Measurements from ENCODE around the gene SLC44A3. TPM values are rescaled to one million over a fixed set of nuclear protein-coding genes. Genes with fewer than 3 reads are reported as not detected.

Gene SLC44A3
- total and polyA plus RNA-seq, 2 donors (not counting 1 experiment from before 2014, with no cell fraction given), result 3.9 to 9.7 TPM

- Histone ChIP-seq H3K36me3 (ENCODE audit: control insufficient read depth, insufficient read depth, low read length) (peaks cover 2% of the 10 kb centered on the region), H3K79me2 (ENCODE audit: control insufficient read depth, insufficient read depth, low read length) (peaks cover 98% of the 10 kb centered on the region), H3K4me1 (ENCODE audit: control insufficient read depth, extremely low read depth, insufficient read depth, low read length) (peaks cover 10% of the 10 kb centered on the region), H2AFZ (ENCODE audit: low read length) (no peak overlapping the region), H3K9ac (ENCODE audit: insufficient read depth, low read length) (no peak overlapping the region), H3K9me3 (ENCODE audit: control insufficient read depth, insufficient read depth, low read depth, low read length) (no peaks in the 10 kb centered on the region), H3K27ac (ENCODE audit: insufficient read depth, low read length) (peak overlapping the region; percentile 0), H3K4me2 (ENCODE audit: extremely low read depth, insufficient read depth, low read length) (no peak overlapping the region), H3K27me3 (ENCODE audit: control insufficient read depth, insufficient read depth, low read length) (no peaks in the 10 kb centered on the region), H4K20me1 (ENCODE audit: control insufficient read depth, extremely low read depth, insufficient read depth, low read length) (peaks cover 5% of the 10 kb centered on the region), H3K4me3 (replicated peaks in 1 of 4; ENCODE audit: control extremely low read depth in 1 of 4, insufficient read depth in 1 of 4, low read depth in 3 of 4, low read length in 4 of 4) (no peak overlapping the region)
- DNase-seq (ENCODE audit: low read depth in 2 of 2), result no peak
- no peak for TF ChIP-seq EZH2 (IDR thresholded peaks at IDR 0.05; ENCODE audit: low read length, missing control alignments)
- TF ChIP-seq, protein P1, sequence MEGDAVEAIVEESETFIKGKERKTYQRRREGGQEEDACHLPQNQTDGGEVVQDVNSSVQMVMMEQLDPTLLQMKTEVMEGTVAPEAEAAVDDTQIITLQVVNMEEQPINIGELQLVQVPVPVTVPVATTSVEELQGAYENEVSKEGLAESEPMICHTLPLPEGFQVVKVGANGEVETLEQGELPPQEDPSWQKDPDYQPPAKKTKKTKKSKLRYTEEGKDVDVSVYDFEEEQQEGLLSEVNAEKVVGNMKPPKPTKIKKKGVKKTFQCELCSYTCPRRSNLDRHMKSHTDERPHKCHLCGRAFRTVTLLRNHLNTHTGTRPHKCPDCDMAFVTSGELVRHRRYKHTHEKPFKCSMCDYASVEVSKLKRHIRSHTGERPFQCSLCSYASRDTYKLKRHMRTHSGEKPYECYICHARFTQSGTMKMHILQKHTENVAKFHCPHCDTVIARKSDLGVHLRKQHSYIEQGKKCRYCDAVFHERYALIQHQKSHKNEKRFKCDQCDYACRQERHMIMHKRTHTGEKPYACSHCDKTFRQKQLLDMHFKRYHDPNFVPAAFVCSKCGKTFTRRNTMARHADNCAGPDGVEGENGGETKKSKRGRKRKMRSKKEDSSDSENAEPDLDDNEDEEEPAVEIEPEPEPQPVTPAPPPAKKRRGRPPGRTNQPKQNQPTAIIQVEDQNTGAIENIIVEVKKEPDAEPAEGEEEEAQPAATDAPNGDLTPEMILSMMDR (conservative IDR thresholded peaks at IDR 0.05 in 1 of 2, IDR thresholded peaks at IDR 0.05 in 1 of 2; ENCODE audit: low read depth in 1 of 2, low read length in 2 of 2), result no peak
Observed at GRCh38 chr1:94912263-94913184, 92.4 kb downstream of the SLC44A3 start.

DNA sequence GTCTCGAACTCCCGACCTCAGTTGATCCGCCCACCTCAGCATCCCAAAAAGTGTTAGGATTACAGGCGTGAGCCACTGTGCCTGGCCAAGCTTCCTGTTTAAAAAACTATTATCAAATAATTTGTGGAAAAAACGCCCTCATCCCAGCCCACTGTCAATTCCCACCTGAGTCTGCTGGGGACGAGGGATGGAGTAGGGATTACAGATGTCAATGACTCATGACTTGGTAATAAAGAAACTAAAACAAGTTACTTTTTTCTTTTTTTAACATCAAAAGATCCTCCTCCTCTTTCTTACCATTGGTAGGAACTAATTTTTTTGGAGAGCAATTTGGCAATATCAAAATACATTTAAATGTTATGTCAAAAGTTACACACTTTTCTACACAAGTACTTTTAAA lies 97.1 kb downstream of the SLC44A3 start:
- TF ChIP-seq, protein P1 (conservative IDR thresholded peaks at IDR 0.05 in 1 of 2, IDR thresholded peaks at IDR 0.05 in 1 of 2; ENCODE audit: low read depth in 1 of 2, low read length in 2 of 2), result no peak
- no peak for TF ChIP-seq EZH2 (IDR thresholded peaks at IDR 0.05; ENCODE audit: low read length, missing control alignments)
- H3K4me3 ChIP-seq (replicated peaks in 1 of 4; ENCODE audit: control extremely low read depth in 1 of 4, insufficient read depth in 1 of 4, low read depth in 3 of 4, low read length in 4 of 4), result no peak overlapping the region
- no peak overlapping the region for H3K27ac ChIP-seq (ENCODE audit: insufficient read depth, low read length)
- no peak overlapping the region for H2AFZ ChIP-seq (ENCODE audit: low read length)
- peaks cover 9% of the 10 kb centered on the region for H4K20me1 ChIP-seq (ENCODE audit: control insufficient read depth, extremely low read depth, insufficient read depth, low read length)
- H3K79me2 ChIP-seq (ENCODE audit: control insufficient read depth, insufficient read depth, low read length), result peaks cover 100% of the 10 kb centered on the region
- H3K4me2 ChIP-seq (ENCODE audit: extremely low read depth, insufficient read depth, low read length), result no peak overlapping the region
- no peaks in the 10 kb centered on the region for H3K9me3 ChIP-seq (ENCODE audit: control insufficient read depth, insufficient read depth, low read depth, low read length)
- no peak overlapping the region for H3K9ac ChIP-seq (ENCODE audit: insufficient read depth, low read length)
- DNase-seq (ENCODE audit: low read depth in 2 of 2), result peak in 1 of 2 donors; percentile 42
- H3K27me3 ChIP-seq (ENCODE audit: control insufficient read depth, insufficient read depth, low read length), result no peaks in the 10 kb centered on the region
- H3K36me3 ChIP-seq (ENCODE audit: control insufficient read depth, insufficient read depth, low read length), result no peaks in the 10 kb centered on the region
- H3K4me1 ChIP-seq (ENCODE audit: control insufficient read depth, extremely low read depth, insufficient read depth, low read length), result peaks cover 23% of the 10 kb centered on the region

DNA sequence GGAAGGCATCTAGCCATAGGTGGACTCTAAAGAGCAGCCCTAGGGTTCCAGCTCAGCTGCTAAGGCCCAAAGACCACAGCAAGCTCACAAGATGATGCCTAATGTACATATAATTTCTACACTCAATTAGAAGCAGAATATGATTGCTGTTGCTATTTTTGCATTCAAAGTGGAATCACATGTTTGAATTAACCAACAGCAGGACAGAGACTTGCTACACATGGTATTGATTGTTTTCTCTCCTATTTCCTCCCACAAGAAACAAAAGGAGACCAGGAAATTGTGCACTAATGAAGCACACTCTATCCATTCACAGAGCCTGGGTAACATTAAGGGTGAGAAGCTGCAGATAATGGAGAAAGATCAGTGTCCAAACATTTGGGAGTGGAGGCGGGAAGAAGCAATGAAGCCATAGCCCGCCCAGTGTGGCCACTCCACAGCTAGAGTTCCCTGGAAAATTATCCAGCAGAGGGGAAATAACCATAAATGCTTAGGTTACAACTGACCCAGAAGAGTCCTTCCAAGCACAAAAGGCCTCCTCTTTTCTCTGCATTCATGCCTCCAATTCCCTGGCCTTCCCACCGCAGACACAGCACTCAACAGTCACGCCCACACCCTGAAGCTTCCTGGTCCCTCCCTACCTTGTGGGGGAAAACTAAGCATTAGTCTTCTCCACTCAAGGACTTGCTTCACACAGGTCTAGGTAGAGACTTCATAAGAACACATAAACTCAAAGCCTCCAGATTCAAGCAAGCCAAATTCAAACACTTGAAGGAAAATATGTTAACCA lies 99.3 kb downstream of the SLC44A3 start:
- Histone ChIP-seq H3K36me3 (ENCODE audit: control insufficient read depth, insufficient read depth, low read length) (no peaks in the 10 kb centered on the region), H4K20me1 (ENCODE audit: control insufficient read depth, extremely low read depth, insufficient read depth, low read length) (peaks cover 6% of the 10 kb centered on the region)
- peak in 1 of 2 donors; percentile 51 for DNase-seq (ENCODE audit: low read depth in 2 of 2)

More for the DNA sequence above, 99.3 kb downstream of the SLC44A3 start:
- Histone ChIP-seq H3K4me3 (replicated peaks in 1 of 4; ENCODE audit: control extremely low read depth in 1 of 4, insufficient read depth in 1 of 4, low read depth in 3 of 4, low read length in 4 of 4) (peak overlapping the region in 1 of 4 experiments; percentile 22), H3K27me3 (ENCODE audit: control insufficient read depth, insufficient read depth, low read length) (no peaks in the 10 kb centered on the region), H3K79me2 (ENCODE audit: control insufficient read depth, insufficient read depth, low read length) (peaks cover 100% of the 10 kb centered on the region), H3K4me2 (ENCODE audit: extremely low read depth, insufficient read depth, low read length) (peak overlapping the region; percentile 44), H3K27ac (ENCODE audit: insufficient read depth, low read length) (no peak overlapping the region), H3K9me3 (ENCODE audit: control insufficient read depth, insufficient read depth, low read depth, low read length) (no peaks in the 10 kb centered on the region), H3K9ac (ENCODE audit: insufficient read depth, low read length) (no peak overlapping the region), H2AFZ (ENCODE audit: low read length) (no peak overlapping the region), H3K4me1 (ENCODE audit: control insufficient read depth, extremely low read depth, insufficient read depth, low read length) (peaks cover 22% of the 10 kb centered on the region)
- TF ChIP-seq EZH2 (IDR thresholded peaks at IDR 0.05; ENCODE audit: low read length, missing control alignments), result no peak
- TF ChIP-seq, protein P1 (conservative IDR thresholded peaks at IDR 0.05 in 1 of 2, IDR thresholded peaks at IDR 0.05 in 1 of 2; ENCODE audit: low read depth in 1 of 2, low read length in 2 of 2), result no peak
